ENCODE measurements around the gene RIMS1.

DNA sequence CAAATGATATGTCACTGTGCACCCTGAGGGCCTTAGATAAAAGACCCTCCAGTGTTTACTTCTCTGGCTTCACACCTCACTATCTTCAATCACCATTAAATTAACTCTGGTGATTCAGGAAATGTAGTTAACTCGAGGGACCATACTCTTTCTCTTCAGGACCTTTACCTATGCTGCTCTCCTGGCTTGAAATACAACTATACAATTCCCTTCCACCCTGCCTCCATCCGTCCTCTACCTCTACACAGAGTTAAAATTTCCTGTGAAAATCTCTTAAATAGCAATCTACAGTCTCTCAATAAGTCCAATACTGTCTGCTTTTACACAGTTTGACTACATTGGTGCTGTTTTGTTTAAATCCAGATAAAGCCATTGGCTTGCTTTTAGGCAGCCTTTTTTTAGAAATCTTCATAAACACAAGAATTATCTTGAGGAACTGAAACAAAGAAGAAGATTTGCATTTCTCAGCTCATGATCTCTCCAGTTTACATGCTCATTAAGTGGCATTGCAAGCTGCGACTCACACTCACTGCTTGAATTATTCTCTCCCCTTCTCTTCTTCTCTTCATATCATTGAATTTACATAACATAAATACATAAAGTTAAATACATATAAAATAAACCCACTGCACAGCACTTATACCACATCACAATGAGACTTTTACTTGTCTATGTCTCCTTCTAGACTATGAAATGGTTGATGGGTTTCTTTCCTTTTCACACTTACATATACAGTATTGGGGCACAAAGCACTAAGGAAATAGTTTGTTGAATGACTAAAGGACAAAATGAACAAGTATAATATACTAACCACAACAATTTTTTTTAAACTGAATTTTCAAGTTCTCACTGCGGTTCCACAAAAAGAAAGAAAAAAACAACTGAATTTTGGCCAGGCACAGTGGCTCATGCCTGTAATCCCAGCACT, 496.5 kb downstream of the RIMS1 start:
- no peak for TF ChIP-seq MAX (CRISPR knock-in tag; IDR thresholded peaks at IDR 0.05)
- no peak for TF ChIP-seq CTCF (IDR thresholded peaks at IDR 0.05)
- TF ChIP-seq KAT7 (CRISPR knock-in tag; IDR thresholded peaks at IDR 0.05; ENCODE audit: borderline replicate concordance): no peak
- no peak for TF ChIP-seq ATF3 (CRISPR knock-in tag; conservative IDR thresholded peaks at IDR 0.05)
- no peak for TF ChIP-seq ATF6 (CRISPR knock-in tag; IDR thresholded peaks at IDR 0.05)
- no peak for TF ChIP-seq E2F5 (CRISPR knock-in tag; IDR thresholded peaks at IDR 0.05)
- TF ChIP-seq ZNF263 (CRISPR knock-in tag; IDR thresholded peaks at IDR 0.05; ENCODE audit: low read depth): no peak
- no peak for TF ChIP-seq FOXP1 (CRISPR knock-in tag; IDR thresholded peaks at IDR 0.05; ENCODE audit: borderline replicate concordance)
- TF ChIP-seq NFE2L1 (CRISPR knock-in tag; IDR thresholded peaks at IDR 0.05): no peak
- no peak for TF ChIP-seq MXD4 (CRISPR knock-in tag; IDR thresholded peaks at IDR 0.05; ENCODE audit: borderline replicate concordance)
- TF ChIP-seq, protein P1, sequence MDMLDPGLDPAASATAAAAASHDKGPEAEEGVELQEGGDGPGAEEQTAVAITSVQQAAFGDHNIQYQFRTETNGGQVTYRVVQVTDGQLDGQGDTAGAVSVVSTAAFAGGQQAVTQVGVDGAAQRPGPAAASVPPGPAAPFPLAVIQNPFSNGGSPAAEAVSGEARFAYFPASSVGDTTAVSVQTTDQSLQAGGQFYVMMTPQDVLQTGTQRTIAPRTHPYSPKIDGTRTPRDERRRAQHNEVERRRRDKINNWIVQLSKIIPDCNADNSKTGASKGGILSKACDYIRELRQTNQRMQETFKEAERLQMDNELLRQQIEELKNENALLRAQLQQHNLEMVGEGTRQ (CRISPR knock-in tag; IDR thresholded peaks at IDR 0.05): no peak
- no peak for TF ChIP-seq NR2C2 (CRISPR knock-in tag; IDR thresholded peaks at IDR 0.05)
- no peak for TF ChIP-seq CDX4 (CRISPR knock-in tag; IDR thresholded peaks at IDR 0.05; ENCODE audit: borderline replicate concordance)

All from WTC11 (cell line).